SK-N-MC (cell line): ENCODE results near the gene GRB10.
A peak's percentile ranks its signal among the peaks of the same experiment; 100 is the strongest.

Experiments used
- DNase-seq: peaks from one replicate; pipeline ENCODE4 v3.0.0-alpha.2; 2011; ENCODE audit warnings: low read depth, low spot score
- H3K27ac ChIP-seq: fragments of 200-600 bp; sonication (generic); 2 replicates; pipeline ENCODE4 v1.5.1; 2016; ENCODE audit warnings: mixed run types
- H3K36me3 ChIP-seq: fragments of 200-600 bp; sonication (generic); 2 replicates; pipeline ENCODE4 v1.6.1; 2017; ENCODE audit warnings: antibody characterized with exemption, low read length, mixed read lengths; ENCODE audit not compliant: insufficient read depth
- H3K4me3 ChIP-seq: fragments of 200-600 bp; sonication (generic); 2 replicates; pipeline ENCODE4 v1.5.1; 2016
- H3K9ac ChIP-seq: fragments of 200-600 bp; sonication (generic); 2 replicates; pipeline ENCODE4 v1.8.0; 2017; ENCODE audit warnings: mixed run types, mixed read lengths; ENCODE audit not compliant: insufficient read length
- H3K9me3 ChIP-seq: fragments of 200-600 bp; sonication (generic); 2 replicates; pipeline ENCODE4 v1.6.1; 2017; ENCODE audit warnings: low read depth, mild to moderate bottlenecking, antibody characterized with exemption, low read length, moderate library complexity, mixed read lengths
- EZH2 ChIP-seq: fragments of 200-600 bp; sonication (generic); IDR thresholded peaks from one replicate; pipeline ENCODE4 v1.6.1; 2017; ENCODE audit warnings: antibody characterized with exemption
- FOXP2 ChIP-seq: optimal IDR thresholded peaks from 2 replicates; pipeline ENCODE3; 2011; ENCODE audit warnings: mild to moderate bottlenecking, moderate library complexity; ENCODE audit not compliant: insufficient read depth; ENCODE audit errors: extremely low read length, control extremely low read depth
- POLR2AphosphoS5 ChIP-seq: IDR thresholded peaks from 2 replicates; pipeline ENCODE4 v1.6.1; 2012; ENCODE audit warnings: mild to moderate bottlenecking, low read depth, low read length, borderline replicate concordance

GRB10 gene

GRCh38 chr7:50640256-50640655 lies 142.4 kb downstream of the GRB10 start:
- H3K4me3 ChIP-seq: no peak overlapping the region
- peaks cover 4% of the 10 kb centered on the region; the same call in 1 of the 2 replicates for H3K36me3 ChIP-seq
- no peak overlapping the region for H3K9ac ChIP-seq
- TF ChIP-seq POLR2AphosphoS5 (no peak), FOXP2 (no peak), EZH2 (no peak)
- no peak overlapping the region for H3K27ac ChIP-seq
- DNase-seq: no peak
- H3K9me3 ChIP-seq: no peaks in the 10 kb centered on the region

GRCh38 chr7:50637725-50638643 lies 144.7 kb downstream of the GRB10 start:
- H3K27ac ChIP-seq: no peak overlapping the region
- TF ChIP-seq POLR2AphosphoS5 (no peak), FOXP2 (no peak), EZH2 (no peak)
- no peak overlapping the region for H3K4me3 ChIP-seq
- H3K9me3 ChIP-seq: no peaks in the 10 kb centered on the region; the same call in 1 of the 2 replicates
- no peak overlapping the region for H3K9ac ChIP-seq
- peaks cover 7% of the 10 kb centered on the region; the same call in 1 of the 2 replicates for H3K36me3 ChIP-seq
- DNase-seq: no peak

- TF ChIP-seq POLR2AphosphoS5 (no peak), FOXP2 (no peak)
- H3K9me3 ChIP-seq: no peaks in the 10 kb centered on the region; the same call in 1 of the 2 replicates
- H3K36me3 ChIP-seq: peaks cover 7% of the 10 kb centered on the region; the same call in 1 of the 2 replicates
- H3K9ac ChIP-seq: no peak overlapping the region
- no peak overlapping the region for H3K27ac ChIP-seq
- DNase-seq: no peak
- no peak overlapping the region for H3K4me3 ChIP-seq
These were observed 148.3 kb downstream of the GRB10 start for GRCh38 chr7:50634378-50634777.

GRCh38 chr7:50633414-50633710 lies 149.3 kb downstream of the GRB10 start:
- H3K9ac ChIP-seq: no peak overlapping the region
- no peak for DNase-seq
- TF ChIP-seq EZH2: no peak
- no peak for TF ChIP-seq POLR2AphosphoS5
- no peak for TF ChIP-seq FOXP2

GRCh38 chr7:50632561-50633413 lies 149.9 kb downstream of the GRB10 start:
- no peak overlapping the region for H3K9ac ChIP-seq
- no peak overlapping the region for H3K4me3 ChIP-seq
- peaks cover 3% of the 10 kb centered on the region; the same call in 1 of the 2 replicates for H3K36me3 ChIP-seq
- no peak for DNase-seq
- TF ChIP-seq EZH2 (no peak), FOXP2 (no peak), POLR2AphosphoS5 (no peak)
- H3K27ac ChIP-seq: no peak overlapping the region
- H3K9me3 ChIP-seq: no peaks in the 10 kb centered on the region; the same call in 1 of the 2 replicates

More at GRCh38 chr7:50633414-50633710, 149.3 kb downstream of the GRB10 start:
- no peaks in the 10 kb centered on the region; the same call in 1 of the 2 replicates for H3K9me3 ChIP-seq
- no peak overlapping the region for H3K27ac ChIP-seq
- H3K36me3 ChIP-seq: peaks cover 3% of the 10 kb centered on the region; the same call in 1 of the 2 replicates
- no peak overlapping the region for H3K4me3 ChIP-seq

GRCh38 chr7:50631639-50632038 lies 151.1 kb downstream of the GRB10 start:
- H3K4me3 ChIP-seq: no peak overlapping the region
- no peak overlapping the region for H3K9ac ChIP-seq
- no peaks in the 10 kb centered on the region; the same call in 1 of the 2 replicates for H3K9me3 ChIP-seq
- TF ChIP-seq FOXP2 (no peak), EZH2 (no peak), POLR2AphosphoS5 (no peak)
- no peak overlapping the region for H3K27ac ChIP-seq
- peaks cover 9% of the 10 kb centered on the region; the same call in 1 of the 2 replicates for H3K36me3 ChIP-seq
- DNase-seq: no peak

GRCh38 chr7:50631100-50631499 lies 151.6 kb downstream of the GRB10 start:
- Histone ChIP-seq H3K9me3 (no peaks in the 10 kb centered on the region; the same call in 1 of the 2 replicates), H3K9ac (peak overlapping the region; percentile 26), H3K36me3 (peaks cover 15% of the 10 kb centered on the region; the same call in 1 of the 2 replicates), H3K27ac (no peak overlapping the region), H3K4me3 (no peak overlapping the region)
- no peak for DNase-seq
- TF ChIP-seq EZH2 (no peak), POLR2AphosphoS5 (no peak), FOXP2 (no peak)

- Histone ChIP-seq H3K36me3 (peaks cover 17% of the 10 kb centered on the region; the same call in 1 of the 2 replicates), H3K27ac (no peak overlapping the region), H3K4me3 (no peak overlapping the region), H3K9me3 (no peaks in the 10 kb centered on the region; the same call in 1 of the 2 replicates), H3K9ac (no peak overlapping the region)
- DNase-seq: no peak
- TF ChIP-seq POLR2AphosphoS5: no peak
- TF ChIP-seq EZH2: no peak
These were observed 153.3 kb downstream of the GRB10 start for GRCh38 chr7:50629238-50629901.
